Stimulated activated CD8-positive, alpha-beta memory T cell treated with anti-CD3 and anti-CD28 coated beads, Interleukin-4, amount 100 ng/mL, for 48 hours (primary cell): ENCODE measurements around the gene ALDH9A1.

Experiments used
- DNase-seq: peaks from one replicate; pipeline ENCODE4 v3.0.0-alpha.2; 2020

ALDH9A1 gene

DNA sequence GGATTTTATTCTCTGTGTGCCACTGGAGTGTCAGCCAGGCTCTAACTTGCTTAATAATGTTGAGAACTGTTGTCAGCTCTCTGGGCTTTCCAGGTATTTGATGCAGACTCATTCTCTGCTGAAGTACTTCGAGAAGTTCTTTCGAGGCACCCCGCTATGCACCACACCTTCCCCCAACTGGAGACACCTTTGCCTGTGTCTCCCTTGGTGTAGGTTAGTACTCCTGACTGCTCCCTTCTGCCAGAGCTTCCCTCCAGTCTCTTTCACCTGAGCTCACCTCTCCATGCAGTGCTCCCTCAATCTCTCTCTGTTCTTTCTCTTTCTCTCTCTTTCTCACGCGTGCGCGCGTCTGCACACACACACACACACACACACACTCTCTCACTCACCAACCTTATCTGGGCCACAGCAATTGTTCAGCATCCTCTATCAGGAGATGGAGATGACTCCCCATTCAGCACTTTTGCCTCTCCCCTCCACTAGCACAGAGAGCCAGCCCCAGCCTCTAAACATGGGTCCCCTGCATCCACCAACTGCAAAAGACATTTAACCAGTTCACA lies 81.3 kb downstream of the ALDH9A1 start:
- DNase-seq = no peak

DNA sequence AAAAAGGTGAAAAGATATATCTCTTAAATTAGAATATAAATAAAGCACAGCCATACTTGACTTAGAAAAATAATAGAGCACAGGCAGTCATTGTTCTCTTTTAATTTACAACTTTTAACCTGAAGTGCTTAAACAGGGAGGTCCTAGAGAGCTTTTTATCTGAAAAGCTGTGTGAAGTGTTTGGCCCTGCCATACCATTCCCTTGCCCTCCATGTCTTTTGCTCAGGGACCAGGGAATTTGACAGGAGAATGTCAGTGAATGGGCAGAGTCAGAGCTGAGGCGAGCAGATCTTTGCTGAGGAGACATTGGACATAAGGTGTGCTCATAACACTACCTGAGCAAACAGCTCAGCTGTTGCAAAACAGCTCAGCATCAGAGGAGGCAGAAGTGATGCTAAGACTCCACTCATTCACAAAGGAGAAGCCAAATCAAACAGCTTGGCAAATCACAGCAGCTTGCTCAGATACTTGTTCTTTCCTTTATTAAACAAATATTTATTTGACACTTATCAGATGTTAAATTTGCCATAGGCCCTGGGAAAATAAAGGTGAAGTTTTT lies 82.2 kb downstream of the ALDH9A1 start:
- DNase-seq = no peak
